Measurements from ENCODE around the gene ANKS6.

ANKS6 gene

GRCh38 chr9:98815391-98815951, 19.1 kb upstream of the ANKS6 start:
- no peak for DNase-seq (ENCODE audit: low spot score)

DNA sequence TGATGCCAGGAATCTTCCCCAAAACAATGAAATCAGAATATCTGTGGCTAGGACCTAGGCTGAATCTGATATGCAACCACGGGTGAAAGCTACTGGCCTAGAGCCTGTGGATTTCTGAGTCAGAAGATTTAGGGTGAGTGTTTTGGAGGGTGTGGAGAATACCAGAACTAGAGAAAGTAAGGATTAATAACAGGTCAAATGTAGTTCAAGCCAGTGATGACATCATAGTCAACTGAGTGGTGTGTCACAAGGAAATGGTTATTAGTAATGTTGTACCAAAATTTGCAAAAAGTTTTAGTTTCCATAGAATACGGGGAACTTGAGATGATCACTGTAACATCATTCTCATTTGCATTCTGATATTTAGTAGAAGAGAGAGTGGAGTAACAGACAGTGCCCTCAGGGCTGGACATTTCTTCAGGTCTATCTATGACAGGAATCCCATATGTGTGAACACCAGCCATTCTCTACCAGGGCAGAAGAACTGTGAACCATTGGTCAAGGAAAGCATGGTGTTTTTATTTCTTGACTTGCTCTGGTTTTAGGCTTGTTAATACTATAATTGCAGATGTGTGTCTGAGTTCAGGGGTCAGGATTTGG, 14.8 kb upstream of the ANKS6 start:
- peak; percentile 14 for DNase-seq (ENCODE audit: low spot score)

DNA sequence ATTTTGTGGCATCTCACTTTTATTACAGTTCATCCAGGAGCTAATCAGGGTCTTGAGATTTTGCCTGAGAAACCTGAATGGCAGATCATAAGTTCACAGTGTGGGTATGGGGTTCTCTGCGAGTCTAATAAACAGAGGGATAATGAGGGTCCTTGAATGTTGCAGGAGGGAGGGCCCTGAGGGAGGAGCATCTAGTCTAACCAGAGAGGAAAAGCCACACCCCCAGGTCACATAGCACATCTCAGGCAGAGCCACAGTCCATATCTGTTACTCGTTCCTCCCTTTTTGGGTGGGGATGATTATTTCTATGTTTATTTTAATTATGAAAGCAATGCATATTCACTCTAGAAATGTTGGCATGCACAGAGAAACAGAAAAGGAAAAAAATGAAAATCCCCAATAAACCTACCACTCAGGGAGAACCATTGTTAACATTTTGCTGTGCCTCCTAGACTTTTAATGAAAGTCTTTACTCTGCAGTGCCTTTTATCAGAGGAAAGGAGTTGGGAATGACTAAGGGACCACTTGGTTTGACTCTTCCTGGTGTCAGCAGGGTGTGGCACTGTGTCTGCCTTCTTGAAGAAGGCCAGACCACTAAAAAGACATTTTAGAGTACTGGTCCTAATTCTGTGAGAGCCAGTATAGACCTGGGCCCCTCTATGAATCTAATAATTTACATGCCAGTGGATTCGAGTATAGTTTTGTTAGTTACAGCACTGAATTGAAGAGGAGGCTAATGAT, 13.9 kb upstream of the ANKS6 start:
- no peak for DNase-seq (ENCODE audit: low spot score)

GRCh38 chr9:98809311-98810101, 13.2 kb upstream of the ANKS6 start:
- no peak for DNase-seq (ENCODE audit: low spot score)

DNA sequence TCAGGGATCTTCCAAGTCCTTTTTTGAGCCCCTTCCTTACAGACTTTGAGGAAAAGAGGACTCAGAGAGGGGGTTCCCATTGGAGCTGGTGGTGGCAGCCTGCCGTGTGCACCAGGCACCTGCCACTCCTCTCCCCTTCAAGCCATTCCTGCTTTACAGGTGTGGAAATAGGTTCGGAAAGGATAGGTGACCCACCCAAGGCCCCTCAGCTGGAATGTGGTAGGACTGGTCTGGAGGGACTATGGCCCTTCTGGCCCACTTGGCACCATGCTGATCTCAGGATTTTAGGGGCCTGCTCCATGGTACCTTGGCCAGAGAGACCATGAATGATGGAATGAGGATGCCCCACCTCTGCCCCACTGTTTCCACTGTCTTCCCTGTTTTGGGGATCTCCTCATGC, 12.5 kb upstream of the ANKS6 start:
- no peak for DNase-seq (ENCODE audit: low spot score)

DNA sequence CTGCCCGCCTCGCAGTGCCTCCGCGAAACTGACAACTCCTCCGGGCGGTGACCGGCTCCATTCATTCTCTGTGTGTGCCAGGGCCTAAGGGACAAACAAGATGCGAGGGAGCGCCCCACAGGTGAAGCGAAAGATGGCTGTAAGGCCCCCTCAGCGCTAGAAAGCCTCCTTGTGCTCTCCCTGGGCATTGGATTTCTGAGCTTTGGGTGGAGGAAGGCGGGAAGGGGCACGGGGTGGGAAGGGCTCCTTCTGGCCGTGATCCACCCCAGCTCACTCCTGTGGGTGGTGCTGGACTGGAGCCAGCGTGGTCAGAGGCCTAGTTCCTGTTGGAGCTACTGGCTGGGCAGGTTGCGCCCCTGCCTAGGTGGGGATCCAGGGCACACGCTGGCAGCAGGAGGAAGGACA, 12.1 kb upstream of the ANKS6 start:
- no peak for DNase-seq (ENCODE audit: low spot score)

- peak; percentile 15 for DNase-seq (ENCODE audit: low spot score)
These were observed 11.4 kb upstream of the ANKS6 start for GRCh38 chr9:98807814-98808195.

DNA sequence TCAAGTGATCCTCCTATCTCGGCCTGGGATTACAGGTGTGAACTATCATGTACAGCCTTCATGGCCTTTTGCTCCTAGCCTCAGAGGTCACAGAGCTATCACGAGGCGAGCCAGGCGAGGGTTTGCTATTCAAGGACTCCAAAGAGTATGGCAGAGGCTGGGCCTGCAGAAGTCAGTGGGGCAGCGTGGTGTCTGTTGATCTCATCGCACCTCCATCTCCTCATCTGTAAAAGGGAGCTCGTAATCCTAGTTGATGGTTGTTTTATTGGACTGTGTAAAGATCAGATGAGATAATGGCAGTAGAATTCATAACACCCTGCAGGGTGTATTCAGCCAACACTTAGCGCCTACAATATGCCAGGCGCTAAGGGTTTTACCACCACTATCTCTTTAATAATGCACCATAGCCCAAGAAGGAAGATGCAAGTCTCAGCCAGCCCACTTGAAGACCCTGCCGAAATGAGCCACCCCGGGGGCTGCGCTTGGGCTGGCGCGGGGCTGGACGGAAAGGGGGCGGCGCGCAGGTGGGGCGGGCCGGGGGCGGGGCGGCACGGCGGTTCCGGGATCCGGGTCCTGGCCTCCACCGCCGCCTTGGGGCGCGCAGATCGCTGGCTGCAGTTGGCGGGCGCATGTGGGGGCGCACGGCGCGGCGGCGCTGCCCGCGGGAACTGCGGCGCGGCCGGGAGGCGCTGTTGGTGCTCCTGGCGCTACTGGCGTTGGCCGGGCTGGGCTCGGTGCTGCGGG, 10.9 kb upstream of the ANKS6 start, which contains the start of gene GALNT12:
GALNT12 (plus strand) TSS at position 601 of the 744 bp plus-strand sequence; CDS start at position 630, 29 bp downstream.
- peak; percentile 14 for DNase-seq (ENCODE audit: low spot score)

GRCh38 chr9:98806394-98807035, 10.2 kb upstream of the ANKS6 start:
- DNase-seq (ENCODE audit: low spot score), result no peak

DNA sequence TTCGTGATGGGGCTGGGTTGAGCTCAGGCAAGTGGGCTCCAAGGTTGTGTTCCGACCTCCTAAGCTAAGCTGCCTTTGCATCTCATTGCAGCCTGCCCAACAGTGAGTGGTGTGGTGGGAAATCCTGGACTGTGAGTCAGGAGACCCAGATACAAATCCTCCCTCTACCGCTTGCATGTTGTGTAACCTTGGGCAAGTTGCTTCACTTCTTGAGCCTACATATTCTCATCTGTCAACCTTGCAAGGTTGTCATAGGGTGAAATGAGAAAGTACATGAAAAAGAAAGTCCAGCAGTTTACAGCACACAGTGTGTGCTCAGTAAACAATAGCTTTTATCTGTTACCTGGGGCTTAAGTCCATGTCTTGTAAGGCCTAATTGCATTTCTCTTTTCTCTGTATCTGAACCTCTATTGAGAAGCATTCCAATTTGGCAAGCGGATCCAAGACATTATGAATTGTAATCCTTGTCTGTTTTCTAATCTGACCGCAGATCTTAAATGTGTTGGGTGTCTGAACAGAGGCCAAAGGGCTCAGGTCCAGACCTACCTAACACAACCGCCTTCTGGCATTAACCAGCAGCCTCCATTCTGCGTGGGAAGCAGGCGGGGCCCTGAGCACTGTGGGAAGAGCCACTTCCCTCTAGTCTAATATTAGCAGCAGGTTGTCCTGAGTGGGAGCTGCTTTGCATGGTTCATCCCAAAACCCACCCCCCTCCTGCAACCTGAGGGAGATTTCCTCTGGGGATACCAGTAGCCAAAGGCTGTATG, 9.3 kb upstream of the ANKS6 start:
- no peak for DNase-seq (ENCODE audit: low spot score)

DNA sequence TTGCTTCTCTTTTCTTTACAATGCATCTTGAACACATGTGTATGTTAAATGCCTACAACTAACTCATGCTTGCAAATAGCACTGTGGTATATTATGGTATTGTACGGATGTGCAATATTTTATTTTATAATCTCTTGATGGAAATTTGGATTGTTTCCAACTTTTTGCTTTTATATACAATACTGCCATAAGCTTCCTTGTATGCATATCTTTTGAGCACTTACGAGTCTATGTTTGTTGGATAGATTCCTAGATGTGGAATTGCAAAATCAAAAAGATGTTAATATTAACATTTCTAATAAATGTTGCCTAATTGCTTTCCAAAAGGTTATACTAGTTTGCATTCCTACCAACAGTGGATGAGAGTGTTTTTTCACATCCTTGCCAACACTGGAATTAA, 7.7 kb upstream of the ANKS6 start:
- DNase-seq (ENCODE audit: low spot score), result no peak

DNA sequence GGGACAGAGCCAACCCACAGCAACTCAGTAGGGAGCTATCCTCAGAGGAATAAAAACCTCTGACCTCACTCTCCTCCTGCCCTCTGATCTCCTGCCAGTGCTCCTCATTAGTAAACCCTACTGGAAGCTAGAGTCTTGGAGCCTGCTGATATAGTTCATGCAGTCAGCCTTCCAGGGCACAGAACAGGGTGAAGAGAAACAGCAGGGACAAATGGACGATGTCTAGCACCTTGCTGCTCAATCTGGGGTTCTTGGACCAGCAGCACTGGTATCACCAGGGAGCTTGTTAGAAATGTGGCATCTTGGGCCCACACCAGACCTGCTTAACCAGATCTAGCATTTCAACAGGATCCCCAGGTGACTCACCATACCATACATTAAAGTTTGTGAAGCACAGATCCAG, 5.6 kb upstream of the ANKS6 start:
- no peak for DNase-seq (ENCODE audit: low spot score)

GRCh38 chr9:98801561-98801960, 5.2 kb upstream of the ANKS6 start:
- DNase-seq (ENCODE audit: low spot score), result no peak

GRCh38 chr9:98798254-98798653, 1.9 kb upstream of the ANKS6 start:
- no peak for DNase-seq (ENCODE audit: low spot score)

GRCh38 chr9:98797491-98797890, 1.1 kb upstream of the ANKS6 start:
- no peak for DNase-seq (ENCODE audit: low spot score)

GRCh38 chr9:98795970-98796363, 388 bp downstream of the ANKS6 start:
- no peak for DNase-seq (ENCODE audit: low spot score)

DNA sequence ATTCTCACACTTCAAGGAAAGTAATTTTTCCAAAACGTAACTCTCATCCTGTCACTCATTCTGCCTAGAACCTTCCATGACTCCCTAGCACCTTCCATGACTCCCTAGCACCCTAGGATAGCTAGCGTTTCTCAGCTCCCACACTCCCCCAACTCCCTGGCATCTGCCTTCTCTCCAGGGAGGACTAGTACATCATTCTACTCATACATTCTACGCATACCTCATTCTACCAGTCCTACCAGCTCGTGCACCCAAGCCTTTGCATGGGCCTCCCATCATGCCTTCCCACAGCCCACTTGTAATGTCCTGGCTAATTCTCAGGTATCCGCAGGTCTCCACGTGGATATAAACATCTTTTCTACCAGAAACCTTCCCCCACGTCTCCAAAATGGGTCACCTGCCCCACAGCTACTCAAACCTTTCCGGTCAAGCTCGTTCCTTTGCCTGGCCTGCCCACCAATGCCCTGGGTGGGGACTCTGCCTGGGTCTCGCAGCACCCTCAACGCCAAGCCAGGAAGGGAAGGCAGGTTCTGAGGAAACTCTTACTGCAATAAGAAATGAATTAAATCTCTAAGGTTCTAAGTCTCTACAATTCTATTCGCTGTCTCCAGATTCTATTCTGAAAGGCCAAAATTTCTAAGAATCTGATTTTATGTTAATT, 930 bp downstream of the ANKS6 start:
- no peak for DNase-seq (ENCODE audit: low spot score)

- no peak for DNase-seq (ENCODE audit: low spot score)
These were observed 1.6 kb downstream of the ANKS6 start for GRCh38 chr9:98794802-98795201.

DNA sequence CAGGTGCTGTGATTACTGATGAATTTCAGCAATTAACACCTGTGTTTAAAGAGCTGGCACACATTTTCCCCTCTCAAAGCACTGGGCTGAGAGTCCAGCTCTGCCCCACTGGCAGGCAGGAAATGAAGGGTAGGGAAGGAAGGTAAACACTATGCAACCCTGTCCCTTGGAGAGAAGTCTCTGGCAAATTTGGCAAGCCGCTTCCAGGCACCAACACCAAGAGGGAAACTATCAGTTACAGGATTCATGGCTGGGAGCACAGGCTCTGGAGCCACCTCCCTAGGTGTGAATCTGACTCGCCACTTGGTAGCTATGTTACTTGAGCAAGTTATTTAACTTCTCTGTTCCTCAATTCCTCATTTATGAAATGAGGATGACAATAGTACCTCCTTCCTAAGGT, 3.3 kb downstream of the ANKS6 start:
- no peak for DNase-seq (ENCODE audit: low spot score)

Measured in activated CD4-positive, alpha-beta T cell treated with anti-CD3 and anti-CD28 coated beads, Interleukin-2, Interleukin-4, amounts not matched to agents 100 ng/mL and 50 ng/mL, durations not matched to agents 16 hours and 8 hours (primary cell).